Osteocyte (in vitro differentiated cells): ENCODE results near the gene RMDN2. TPM values are rescaled to one million over a fixed set of nuclear protein-coding genes. Genes with fewer than 3 reads are reported as not detected.

Source experiments
- DNase-seq: peaks from one replicate; pipeline ENCODE4 v3.0.0; 2021; ENCODE audit warnings: mixed read lengths; ENCODE audit not compliant: unreplicated experiment; ENCODE audit errors: extremely low spot score
- H3K27ac Mint-ChIP-seq: one replicate; pipeline ENCODE4 v1.8.0; 2021; ENCODE audit warnings: mild to moderate bottlenecking, mixed read lengths; ENCODE audit not compliant: unreplicated experiment
- H3K27me3 Mint-ChIP-seq: one replicate; pipeline ENCODE4 v1.8.0; 2021; ENCODE audit warnings: mixed read lengths; ENCODE audit not compliant: unreplicated experiment
- H3K36me3 Mint-ChIP-seq: one replicate; pipeline ENCODE4 v1.8.0; 2021; ENCODE audit warnings: mixed read lengths; ENCODE audit not compliant: unreplicated experiment
- H3K4me1 Mint-ChIP-seq: one replicate; pipeline ENCODE4 v1.8.0; 2021; ENCODE audit warnings: mixed read lengths; ENCODE audit not compliant: unreplicated experiment
- H3K4me3 Mint-ChIP-seq: one replicate; pipeline ENCODE4 v1.8.0; 2021; ENCODE audit warnings: mild to moderate bottlenecking, moderate library complexity, mixed read lengths; ENCODE audit not compliant: unreplicated experiment
- H3K9me3 Mint-ChIP-seq: one replicate; pipeline ENCODE4 v1.8.0; 2021; ENCODE audit warnings: mixed read lengths; ENCODE audit not compliant: unreplicated experiment
- CTCF ChIP-seq: fragments of 200-600 bp; sonication (generic); IDR thresholded peaks from 2 replicates; pipeline ENCODE4 v1.5.0; 2021; ENCODE audit warnings: antibody characterized with exemption, mild to moderate bottlenecking, moderate library complexity
- long read RNA-seq: library from polyadenylated mRNA; unstranded; transcript quantifications from one replicate; pipeline ENCODE4 v2.0.0, GENCODE V29; 2021
- total RNA-seq: library from RNA; stranded (reverse); gene quantifications from 2 replicates; pipeline ENCODE4 v1.2.1, GENCODE V29; 2021

Gene RMDN2, protein sequence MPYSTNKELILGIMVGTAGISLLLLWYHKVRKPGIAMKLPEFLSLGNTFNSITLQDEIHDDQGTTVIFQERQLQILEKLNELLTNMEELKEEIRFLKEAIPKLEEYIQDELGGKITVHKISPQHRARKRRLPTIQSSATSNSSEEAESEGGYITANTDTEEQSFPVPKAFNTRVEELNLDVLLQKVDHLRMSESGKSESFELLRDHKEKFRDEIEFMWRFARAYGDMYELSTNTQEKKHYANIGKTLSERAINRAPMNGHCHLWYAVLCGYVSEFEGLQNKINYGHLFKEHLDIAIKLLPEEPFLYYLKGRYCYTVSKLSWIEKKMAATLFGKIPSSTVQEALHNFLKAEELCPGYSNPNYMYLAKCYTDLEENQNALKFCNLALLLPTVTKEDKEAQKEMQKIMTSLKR
- total RNA-seq, result 8.4 and 8.8 TPM in 2 replicates
- long read RNA-seq, transcript RMDN2-202 (11 exons, 1,381 nt), result major isoform, 35 of 61 reads
- long read RNA-seq, partial matches to known transcripts, result 6 of 61 reads
- long read RNA-seq, other reads (novel, unspliced or antisense), result 20 of 61 reads

DNA sequence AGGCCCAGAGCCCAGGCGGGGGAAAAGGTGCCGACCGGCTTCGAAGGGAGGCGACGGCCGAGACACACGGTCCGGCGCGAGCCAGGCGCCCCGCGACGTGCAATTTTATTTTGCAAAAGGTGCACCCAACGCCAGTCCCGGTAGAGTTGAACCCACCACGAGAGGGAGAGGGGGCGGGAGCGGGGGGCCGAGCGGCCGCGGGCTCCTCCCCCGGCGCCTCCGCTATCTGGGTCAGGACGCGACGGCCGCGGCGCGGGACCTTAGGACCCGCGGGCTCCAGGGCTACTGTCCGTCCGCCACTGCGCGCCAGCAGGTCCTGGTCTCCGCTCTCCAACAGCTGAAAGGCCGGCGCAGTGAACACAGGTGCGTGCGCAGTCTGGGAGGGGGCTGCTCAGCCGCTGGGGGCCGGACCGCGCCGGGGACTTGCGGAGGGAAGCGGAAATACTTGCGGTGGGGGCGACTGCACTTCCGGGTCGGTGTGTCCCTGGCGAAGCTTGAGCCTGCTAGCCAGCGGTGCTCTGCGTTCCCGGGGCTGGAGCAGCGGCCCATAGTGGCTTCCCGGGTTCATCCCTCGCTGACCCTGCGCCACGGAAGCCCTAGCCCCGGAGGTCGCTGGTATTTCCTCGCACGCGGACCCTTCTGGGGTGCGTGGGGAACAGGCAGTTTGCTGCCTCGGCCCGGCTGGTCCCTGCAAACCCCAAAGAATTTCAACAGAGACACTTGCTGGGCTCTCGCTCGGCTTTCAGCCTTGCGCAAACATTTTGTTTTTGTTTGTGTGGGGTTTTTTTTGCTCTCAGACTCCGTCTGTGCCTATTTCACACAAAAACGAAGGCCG is at the start of gene RMDN2:
TSS of gene RMDN2 (plus strand) at position 225 of the 835 bp plus-strand sequence. CDS start 3,991 bp downstream, outside the sequence.
- DNase-seq, result peak; percentile 95
- H3K27me3 Mint-ChIP-seq, result no peaks in the 10 kb centered on the region
- TF ChIP-seq CTCF, result no peak
- H3K4me3 Mint-ChIP-seq, result peak within 1 kb of the TSS; percentile 88
- peaks cover 4% of the 10 kb centered on the region for H3K36me3 Mint-ChIP-seq
- no peaks in the 10 kb centered on the region for H3K9me3 Mint-ChIP-seq
- H3K27ac Mint-ChIP-seq, result peak within 1 kb of the TSS; percentile 95
- H3K4me1 Mint-ChIP-seq, result peaks cover 23% of the 10 kb centered on the region

DNA sequence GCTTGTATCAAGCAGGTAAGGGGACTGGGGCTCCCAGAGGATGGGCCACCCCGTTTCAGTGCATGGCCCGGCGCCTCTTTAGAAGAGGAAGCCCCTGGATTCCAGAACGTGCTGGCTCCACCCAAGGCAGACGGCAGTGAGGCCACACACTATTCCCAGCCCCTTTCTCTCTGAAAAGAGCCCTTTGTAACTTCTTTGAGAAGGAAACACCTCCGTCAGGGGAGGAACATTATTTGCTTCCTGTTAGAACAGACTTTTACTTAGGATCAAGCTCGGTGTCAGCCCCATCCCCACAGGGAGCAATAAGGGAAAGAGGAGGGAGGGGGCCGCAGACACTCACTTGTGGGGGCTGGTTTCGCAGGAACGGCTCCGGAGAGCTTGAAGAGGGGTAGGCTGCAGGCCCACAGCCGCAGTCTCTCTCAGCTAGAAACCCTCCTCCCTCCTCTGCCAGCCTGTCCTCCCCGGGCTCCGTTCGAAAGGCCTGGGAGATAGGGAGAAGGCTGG is 49.6 kb upstream of the RMDN2 start:
- Mint-ChIP-seq H3K27ac (no peak overlapping the region), H3K27me3 (peaks cover 8% of the 10 kb centered on the region), H3K4me1 (peaks cover 18% of the 10 kb centered on the region), H3K4me3 (no peak overlapping the region), H3K9me3 (no peaks in the 10 kb centered on the region), H3K36me3 (no peaks in the 10 kb centered on the region)
- TF ChIP-seq CTCF, result no peak
- no peak for DNase-seq

GRCh38 chr2:37876227-37876626 is 48.9 kb upstream of the RMDN2 start:
- Mint-ChIP-seq H3K4me1 (peaks cover 18% of the 10 kb centered on the region), H3K4me3 (no peak overlapping the region), H3K27me3 (peaks cover 14% of the 10 kb centered on the region), H3K9me3 (no peaks in the 10 kb centered on the region), H3K36me3 (no peaks in the 10 kb centered on the region), H3K27ac (no peak overlapping the region)
- DNase-seq, result no peak
- TF ChIP-seq CTCF, result no peak

DNA sequence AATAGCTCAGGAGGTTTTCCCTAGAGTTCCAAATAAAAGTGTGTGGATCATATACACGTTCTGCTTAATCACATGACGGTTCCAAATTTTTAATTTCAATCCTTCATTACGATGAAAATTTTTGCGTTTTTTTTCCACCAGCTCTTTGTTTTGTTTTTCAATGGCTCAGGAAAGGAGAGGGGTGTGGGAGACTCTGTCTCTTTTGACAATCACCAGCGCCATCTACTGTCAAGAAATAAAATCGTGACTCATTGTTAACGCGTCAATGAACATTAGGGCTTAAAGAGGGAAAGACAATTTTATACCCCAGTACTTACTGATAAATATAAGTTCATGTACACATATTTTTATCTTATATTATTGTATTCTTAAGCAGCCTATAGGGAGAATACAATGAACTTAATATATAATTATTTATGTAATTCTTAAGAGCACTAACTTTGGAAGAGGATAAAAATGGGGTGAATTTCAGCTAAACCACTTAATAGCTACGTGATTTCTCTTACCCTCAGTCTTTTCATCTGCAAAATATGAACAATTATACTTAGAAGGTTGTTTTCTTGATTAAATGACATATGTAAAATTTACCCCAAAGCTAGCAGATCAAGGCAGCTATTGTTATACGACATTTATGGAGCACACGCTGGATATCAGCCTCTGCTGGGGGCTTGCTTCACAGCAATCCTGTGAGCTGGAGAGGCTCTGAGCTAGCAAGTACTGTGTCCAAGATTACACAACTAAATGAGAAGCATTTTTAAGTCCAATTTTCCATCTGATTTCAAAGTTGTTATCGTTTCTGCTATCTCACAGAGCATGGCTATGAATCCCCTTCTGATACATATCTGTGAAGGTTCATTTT is 47.4 kb upstream of the RMDN2 start:
- H3K27ac Mint-ChIP-seq, result no peak overlapping the region
- peaks cover 19% of the 10 kb centered on the region for H3K27me3 Mint-ChIP-seq
- H3K36me3 Mint-ChIP-seq, result no peaks in the 10 kb centered on the region
- TF ChIP-seq CTCF, result peak; percentile 83
- H3K9me3 Mint-ChIP-seq, result no peaks in the 10 kb centered on the region
- peak overlapping the region; percentile 57 for H3K4me3 Mint-ChIP-seq
- peaks cover 9% of the 10 kb centered on the region for H3K4me1 Mint-ChIP-seq
- DNase-seq, result no peak
